GM13976 (cell line): ENCODE measurements around the gene EIF2B2.
A peak's percentile ranks its signal among the peaks of the same experiment; 100 is the strongest.

Source experiments
- DNase-seq: peaks from one replicate; pipeline ENCODE4 v3.0.0; 2012; ENCODE audit warnings: low spot score
- CTCF ChIP-seq: IDR thresholded peaks from 2 replicates; pipeline ENCODE4 v1.5.1; 2012; ENCODE audit warnings: borderline replicate concordance, mild to moderate bottlenecking; ENCODE audit not compliant: insufficient read depth; ENCODE audit errors: extremely low read depth, missing control alignments, control extremely low read depth
- in situ Hi-C: fragments of 300-500 bp; cut with MboI; formaldehyde crosslinking; loops from one replicate; pipeline ENCODE4 v1.12.0; 2022; ENCODE audit warnings: low sequenced_read_pairs, mixed read lengths, inconsistent platforms; ENCODE audit not compliant: unreplicated experiment

Gene EIF2B2

GRCh38 chr14:75049731-75050201 lies 47.0 kb downstream of the EIF2B2 start:
- in situ Hi-C loops, result no loop called here
- DNase-seq, result no peak
- TF ChIP-seq CTCF, result no peak

- no peak for TF ChIP-seq CTCF
- DNase-seq, result peak; percentile 91
- in situ Hi-C loops, result no loop called here
These were observed 48.3 kb downstream of the EIF2B2 start, which contains the start of gene MLH3 for GRCh38 chr14:75050852-75051555. Gene MLH3, minus strand, starts transcription at chr14:75051467. Its CDS starts 1,812 bp downstream, at chr14:75049655.

GRCh38 chr14:75051556-75051899 lies 48.8 kb downstream of the EIF2B2 start:
- no peak for TF ChIP-seq CTCF
- no peak for DNase-seq
- in situ Hi-C loops, result no loop called here

- TF ChIP-seq CTCF, result no peak
- DNase-seq, result no peak
- in situ Hi-C loops, result no loop called here
These were observed 50.9 kb downstream of the EIF2B2 start for GRCh38 chr14:75053396-75054291.

- in situ Hi-C loops, result no loop called here
- TF ChIP-seq CTCF, result no peak
- no peak for DNase-seq
These were observed 51.7 kb downstream of the EIF2B2 start for GRCh38 chr14:75054421-75054820.

GRCh38 chr14:75059642-75060041 lies 56.9 kb downstream of the EIF2B2 start:
- TF ChIP-seq CTCF, result no peak
- in situ Hi-C loops, result no loop called here
- DNase-seq, result no peak
